HepG2 (cell line): ENCODE measurements around the gene P2RX1. TPM values are rescaled to one million over a fixed set of nuclear protein-coding genes. Genes with fewer than 3 reads are reported as not detected.

Experiments
- ATAC-seq: fragments of 200-7000 bp; cut with Tn5 transposase; 3 replicates; pipeline ENCODE4 v1.9.1; 2020; ENCODE audit warnings: mild to moderate bottlenecking, moderate library complexity
- BruUV-seq: library from RNA; stranded (reverse); fragments of 400-500 nt; replicated peaks from 2 replicates; lab custom pipeline; 2021; lab: Mats Ljungman, UMichigan
- CTCF ChIA-PET: fragments of 300-600 bp; formaldehyde crosslinking; extraction: SDS; loops from one replicate; lab custom pipeline; 2021; ENCODE audit warnings: low total read pairs, inconsistent platforms, low intra/inter-chr PET ratio; lab: Yijun Ruan, JAX
- POLR2A ChIA-PET: fragments of 350-600 bp; sonication (Branson Sonifier 250); formaldehyde crosslinking; loops from one replicate; lab custom pipeline; 2020; ENCODE audit warnings: antibody characterized with exemption, inconsistent platforms; lab: Yijun Ruan, JAX
- DNase-seq: peaks from one replicate; pipeline ENCODE4 v3.0.0-alpha.2; 2015; ENCODE audit warnings: low spot score
- FAIRE-seq: peaks from 3 replicates; lab custom pipeline; 2011; peaks lifted over from hg19 to GRCh38; lab: Jason Lieb, UNC
- H2AFZ ChIP-seq: one replicate; pipeline ENCODE4 v1.6.1; 2011; ENCODE audit warnings: low read length, inconsistent platforms
- H3K27ac ChIP-seq: fragments of 300-600 bp; 3 replicates; pipeline ENCODE4 v1.8.0; 2011; ENCODE audit warnings: mixed run types, mild to moderate bottlenecking, mixed read lengths, low read length, inconsistent platforms; ENCODE audit not compliant: insufficient read depth; ENCODE audit errors: extremely low read length
- H3K27me3 ChIP-seq, 2 experiments: fragments of 200-600 bp in 1 of 2; 2 replicates in 1 of 2; 3 replicates in 1 of 2; pipeline versions ENCODE4 v1.6.0 to v1.8.0; 2011; ENCODE audit warnings: low read length in 2 of 2, mild to moderate bottlenecking in 2 of 2, moderate library complexity in 2 of 2, inconsistent platforms in 1 of 2; ENCODE audit not compliant: insufficient read depth in 2 of 2, control insufficient read depth in 1 of 2
- H3K36me3 ChIP-seq, 2 experiments: fragments of 200-600 bp in 1 of 2; replicated peaks in 1 of 2; 2 replicates in 1 of 2; 3 replicates in 1 of 2; pipeline versions ENCODE4 v1.5.1 to v1.8.0; 2011; ENCODE audit warnings: low read length in 2 of 2, inconsistent platforms in 1 of 2; ENCODE audit not compliant: insufficient read depth in 2 of 2, control insufficient read depth in 1 of 2
- H3K4me1 ChIP-seq: 2 replicates; pipeline ENCODE4 v1.5.1; 2012; ENCODE audit warnings: low read length, inconsistent platforms; ENCODE audit not compliant: insufficient read depth
- H3K4me2 ChIP-seq: 2 replicates; pipeline ENCODE4 v1.6.0; 2011; ENCODE audit warnings: low read depth, low read length, inconsistent platforms
- H3K4me3 ChIP-seq, 3 experiments: fragments of 200-600 bp in 1 of 3; sonication (generic), shearing (Covaris generic) in 1 of 3; replicated peaks in 1 of 3; 2 replicates each; pipeline ENCODE4 v1.5.1; 2011 to 2016; ENCODE audit warnings: low read length in 3 of 3, inconsistent platforms in 2 of 3, low read depth in 2 of 3, mild to moderate bottlenecking in 2 of 3, control low read depth in 1 of 3, mixed read lengths in 1 of 3; ENCODE audit not compliant: insufficient read depth in 1 of 3
- H3K79me2 ChIP-seq: one replicate; pipeline ENCODE4 v1.6.1; 2011; ENCODE audit warnings: low read length, inconsistent platforms; ENCODE audit not compliant: insufficient read depth
- H3K9ac ChIP-seq: 2 replicates; pipeline ENCODE4 v1.6.0; 2011; ENCODE audit warnings: mild to moderate bottlenecking, low read depth, low read length, inconsistent platforms; ENCODE audit not compliant: insufficient read depth
- H3K9me3 ChIP-seq: 2 replicates; pipeline ENCODE4 v1.5.1; 2012; ENCODE audit warnings: mild to moderate bottlenecking, low read length
- H4K20me1 ChIP-seq: 2 replicates; pipeline ENCODE4 v1.6.0; 2011; ENCODE audit warnings: inconsistent platforms, mild to moderate bottlenecking, low read length, moderate library complexity; ENCODE audit not compliant: insufficient read depth
- GABPB1 ChIP-seq: IDR thresholded peaks from 2 replicates; pipeline ENCODE4 v1.6.1; 2016; ENCODE audit warnings: mild to moderate bottlenecking, missing genetic modification reagents, moderate library complexity, missing compliant biosample characterization
- NFATC3 ChIP-seq: sonication (generic); formaldehyde crosslinking; IDR thresholded peaks from 2 replicates; pipeline ENCODE4 v1.5.1; 2020; ENCODE audit warnings: mild to moderate bottlenecking, missing genetic modification reagents
- SP5 ChIP-seq: IDR thresholded peaks from 2 replicates; pipeline ENCODE4 v1.6.1; 2016; ENCODE audit warnings: low read depth, borderline replicate concordance
- ZNF629 ChIP-seq: sonication (generic); formaldehyde crosslinking; conservative IDR thresholded peaks from 2 replicates; pipeline ENCODE4 v1.5.0; 2020; ENCODE audit warnings: missing genetic modification reagents
- WGBS: methylation state at CpG from one replicate; pipeline ENCODE4 v1.1.6; 2017; ENCODE audit warnings: low lambda C conversion rate; 5-methylcytosine and 5-hydroxymethylcytosine counted together
- in situ Hi-C: cut with HindIII; loops from 2 replicates; pipeline ENCODE4 v1.10.0; 2017; ENCODE audit warnings: low pct_unique_long_range_greater_than_20kb; ENCODE audit not compliant: extremely low pct_ligation_motif_present
- intact Hi-C: fragments of 100-400 bp; cut with micrococcal nuclease; formaldehyde crosslinking; loops from one replicate; pipeline ENCODE4 v1.10.0; 2022; ENCODE audit not compliant: unreplicated experiment
- polyA plus RNA-seq, 8 experiments: library from polyadenylated mRNA; depleted of rRNA in 3 of 8; stranded (reverse) in 7 of 8; unstranded in 1 of 8; fragments of >200 nt; fragmentation: Illumina TruSeq in 4 of 8; extraction: Trizol in 4 of 8; gene quantifications; 2 replicates each; pipeline versions ENCODE4 v1.2.1 to v1.2.3, GENCODE V29; 2011 to 2016; ENCODE audit warnings: low read depth in 4 of 8, missing spikeins in 1 of 8, mixed read lengths in 1 of 8; ENCODE audit not compliant: insufficient read depth in 1 of 8
- total RNA-seq, 5 experiments: library from RNA; depleted of rRNA; stranded (reverse); fragments of >200 nt; fragmentation: Illumina TruSeq; extraction: Trizol; gene quantifications; 2 replicates each; pipeline ENCODE4 v1.2.3, GENCODE V29; 2016; ENCODE audit warnings: low read depth in 1 of 5
- TF ChIP-seq, protein P1 (sequence below): sonication (generic); formaldehyde crosslinking; IDR thresholded peaks from 2 replicates; pipeline ENCODE4 v1.4.0; 2020; ENCODE audit warnings: missing genetic modification reagents

The P2RX1 gene
- total and polyA plus RNA-seq, 2 of the 13 experiments (the other 11 are each of a cell fraction or from before 2014, with no cell fraction given) = 0.04 to 0.50 TPM

- TF ChIP-seq GABPB1 (CRISPR knock-in tag) (peak; percentile 23; the same call in 1 of the 2 replicates), NFATC3 (no peak), SP5 (CRISPR knock-in tag) (no peak), ZNF629 (no peak)
- TF ChIP-seq, protein P1, sequence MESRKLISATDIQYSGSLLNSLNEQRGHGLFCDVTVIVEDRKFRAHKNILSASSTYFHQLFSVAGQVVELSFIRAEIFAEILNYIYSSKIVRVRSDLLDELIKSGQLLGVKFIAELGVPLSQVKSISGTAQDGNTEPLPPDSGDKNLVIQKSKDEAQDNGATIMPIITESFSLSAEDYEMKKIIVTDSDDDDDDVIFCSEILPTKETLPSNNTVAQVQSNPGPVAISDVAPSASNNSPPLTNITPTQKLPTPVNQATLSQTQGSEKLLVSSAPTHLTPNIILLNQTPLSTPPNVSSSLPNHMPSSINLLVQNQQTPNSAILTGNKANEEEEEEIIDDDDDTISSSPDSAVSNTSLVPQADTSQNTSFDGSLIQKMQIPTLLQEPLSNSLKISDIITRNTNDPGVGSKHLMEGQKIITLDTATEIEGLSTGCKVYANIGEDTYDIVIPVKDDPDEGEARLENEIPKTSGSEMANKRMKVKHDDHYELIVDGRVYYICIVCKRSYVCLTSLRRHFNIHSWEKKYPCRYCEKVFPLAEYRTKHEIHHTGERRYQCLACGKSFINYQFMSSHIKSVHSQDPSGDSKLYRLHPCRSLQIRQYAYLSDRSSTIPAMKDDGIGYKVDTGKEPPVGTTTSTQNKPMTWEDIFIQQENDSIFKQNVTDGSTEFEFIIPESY (CRISPR knock-in tag) = no peak
- TF ChIP-seq, all 625 proteins: peak for 1
- Histone ChIP-seq H3K36me3 (no peaks in the 10 kb centered on the region), H3K27me3 (peaks cover 4 to 28% of the 10 kb centered on the region in 2 experiments; a peak in 3 of 5 replicates), H4K20me1 (no peaks in the 10 kb centered on the region), H3K4me1 (peaks cover 15% of the 10 kb centered on the region; the same call in 1 of the 2 replicates), H3K27ac (no peak overlapping the region), H3K79me2 (no peaks in the 10 kb centered on the region), H2AFZ (no peak overlapping the region), H3K9me3 (no peaks in the 10 kb centered on the region), H3K4me3 (no peak overlapping the region), H3K4me2 (no peak overlapping the region; the same call in 1 of the 2 replicates), H3K9ac (no peak overlapping the region)
- intact Hi-C loops (no loop called here), in situ Hi-C loops (no loop called here)
- ATAC-seq = no peak; the same call in 2 of the 3 replicates
- DNase-seq = no peak
- BruUV-seq = no TSS peak
- no peak for FAIRE-seq
- WGBS = 55% methylated on average over 15 of the region's 23 CpGs
- ChIA-PET CTCF (no interaction called here), POLR2A (no interaction called here)
Observed at GRCh38 chr17:3943240-3943891, 27.1 kb upstream of the P2RX1 start.
